Stimulated activated CD8-positive, alpha-beta memory T cell treated with anti-CD3 and anti-CD28 coated beads, Interleukin-4, amount 100 ng/mL, for 1 hour (primary cell): Measurements from ENCODE around the gene FCER2.
A peak's percentile ranks its signal among the peaks of the same experiment; 100 is the strongest.

Experiments used
- DNase-seq, 2 donors: peaks; one replicate each; pipeline ENCODE4 v3.0.0-alpha.2; 2020; ENCODE audit warnings: low read depth in 2 of 2, low spot score in 1 of 2

Gene FCER2

GRCh38 chr19:7734220-7735203, 32.6 kb upstream of the FCER2 start:
- DNase-seq, result no peak

DNA sequence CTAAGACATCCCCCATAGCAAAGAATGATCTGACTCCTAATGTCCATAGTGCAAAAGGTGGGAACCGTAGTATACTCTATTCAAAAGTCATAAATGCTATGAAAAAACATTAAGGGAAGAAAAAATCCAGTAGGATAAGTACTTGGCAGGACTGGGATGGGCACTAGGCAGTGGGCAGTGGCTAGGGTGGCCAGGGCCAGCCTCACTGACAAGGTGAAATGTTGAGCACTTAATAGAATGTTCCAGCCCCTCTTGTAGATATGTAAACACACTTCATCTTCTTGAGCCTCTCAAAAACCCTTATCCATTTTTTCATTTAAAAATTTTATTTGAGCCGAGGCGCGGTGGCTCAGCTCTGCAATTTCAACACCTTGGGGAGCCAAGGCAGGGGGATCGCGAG, 31.4 kb upstream of the FCER2 start:
- DNase-seq, result no peak

DNA sequence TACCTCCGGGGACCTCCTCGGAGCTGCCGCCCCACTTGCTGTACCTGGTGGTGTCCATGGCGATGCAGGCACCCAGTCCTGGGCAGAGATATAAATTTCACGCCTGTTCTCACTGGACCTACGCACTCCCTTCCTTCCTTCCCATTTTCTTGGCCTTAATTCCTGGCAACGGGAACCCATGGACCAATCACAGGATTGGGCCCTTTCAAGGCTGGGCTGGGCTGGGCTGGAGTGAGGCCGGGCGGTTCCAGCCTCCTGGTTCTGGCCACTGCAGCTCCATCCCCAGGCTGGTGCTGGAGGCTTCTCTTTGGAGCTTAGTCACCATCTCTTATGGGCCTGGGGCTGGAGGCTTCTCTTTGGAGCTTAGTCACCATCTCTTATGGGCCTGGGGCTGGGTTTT, 30.1 kb upstream of the FCER2 start, which contains the start of gene CLEC4G:
TSS of gene CLEC4G (minus strand) at position 66 of the 400 bp plus-strand sequence. CDS start at position 58, 8 bp downstream.
- DNase-seq, result no peak

DNA sequence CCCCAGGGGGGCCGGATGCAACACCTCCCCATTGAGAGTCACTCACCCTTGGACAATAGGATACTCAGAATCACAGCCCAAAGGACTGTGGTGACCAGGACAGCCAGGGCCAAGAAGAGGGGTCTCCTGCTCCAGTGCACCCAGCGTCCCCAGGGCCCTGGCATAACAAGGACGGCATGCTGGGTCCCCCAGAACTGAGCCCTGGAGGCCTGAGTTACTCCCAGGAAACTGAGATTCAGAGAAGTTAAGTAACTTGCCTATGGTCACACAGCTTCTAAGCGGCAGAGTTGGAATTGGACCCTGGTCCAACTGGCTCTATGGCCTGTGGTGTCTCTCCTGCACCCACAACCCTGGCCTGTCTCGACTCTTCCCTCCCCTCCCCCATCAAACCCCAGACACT, 29.7 kb upstream of the FCER2 start:
- DNase-seq, result no peak

GRCh38 chr19:7731218-7731595, 29.3 kb upstream of the FCER2 start:
- no peak for DNase-seq

DNA sequence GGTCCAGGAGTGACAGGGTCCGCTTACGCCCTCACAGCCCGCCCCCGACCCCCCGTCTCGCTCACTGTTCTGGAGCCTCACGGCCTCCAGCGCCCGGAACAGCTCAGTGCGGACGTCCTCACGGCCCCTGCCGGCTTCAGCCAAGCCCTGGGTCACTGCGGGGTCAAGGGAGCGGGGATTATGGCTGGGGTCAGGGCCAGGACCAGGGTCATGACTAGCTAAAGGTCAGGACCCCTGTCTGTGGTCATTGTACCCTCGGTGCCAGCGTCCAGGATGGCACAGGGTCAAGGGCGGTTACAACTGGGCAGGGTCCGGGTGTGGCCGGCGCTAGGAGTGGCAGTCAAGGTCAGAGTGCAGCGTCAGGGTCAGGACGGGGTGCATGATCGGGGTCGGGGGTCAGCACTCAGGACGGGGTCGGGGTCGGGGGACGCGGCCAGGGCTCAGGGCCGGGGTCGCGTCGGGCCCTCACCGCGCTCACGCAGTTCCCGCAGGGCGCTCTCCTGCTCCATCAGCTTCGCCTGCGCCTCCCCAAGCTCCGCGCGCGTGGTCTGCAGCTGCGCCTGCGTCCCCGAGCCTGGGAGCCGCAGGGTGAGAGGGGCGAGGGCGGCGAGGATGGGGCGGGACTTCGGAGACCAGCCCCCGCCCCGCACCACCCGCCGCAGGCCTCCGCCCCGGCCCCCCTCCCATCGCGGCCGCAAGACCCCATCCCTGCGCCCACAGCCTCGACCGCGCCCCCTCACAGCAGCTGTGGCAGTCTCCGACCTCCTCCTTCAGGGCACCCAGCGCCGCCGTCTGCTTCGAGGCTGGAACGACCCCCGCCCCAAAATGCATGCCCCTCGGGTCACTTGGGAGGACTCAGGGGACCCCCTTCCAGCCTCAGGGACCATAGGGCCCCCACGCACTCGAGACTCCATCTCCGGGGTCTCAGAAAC, 28.6 kb upstream of the FCER2 start:
- no peak for DNase-seq

GRCh38 chr19:7729831-7730285, 27.9 kb upstream of the FCER2 start:
- DNase-seq, result no peak

- DNase-seq, result no peak
Measured at GRCh38 chr19:7729211-7729610, 27.3 kb upstream of the FCER2 start.

- DNase-seq, result no peak
Measured at GRCh38 chr19:7725791-7726190, 23.9 kb upstream of the FCER2 start.

GRCh38 chr19:7722231-7722651, 20.3 kb upstream of the FCER2 start:
- no peak for DNase-seq

DNA sequence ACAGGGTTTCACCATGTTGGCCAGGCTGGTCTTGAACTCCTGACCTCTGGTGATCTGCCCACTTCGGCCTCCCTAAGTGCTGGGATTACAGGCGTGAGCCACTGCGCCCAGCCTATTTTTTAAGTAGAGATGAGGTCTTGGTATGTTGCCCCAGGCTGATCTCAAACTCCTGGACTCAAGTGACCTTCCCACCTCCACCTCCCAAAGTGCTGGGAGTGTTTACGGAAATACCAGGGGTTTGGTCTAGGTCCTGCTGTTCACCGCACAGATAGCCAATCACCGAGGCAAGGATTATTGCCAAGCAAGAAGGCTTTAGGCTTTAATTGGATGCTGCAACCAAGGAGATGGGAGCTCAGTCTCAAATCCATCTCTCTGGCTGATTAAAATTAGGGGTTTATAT, 18.4 kb upstream of the FCER2 start:
- no peak for DNase-seq

DNA sequence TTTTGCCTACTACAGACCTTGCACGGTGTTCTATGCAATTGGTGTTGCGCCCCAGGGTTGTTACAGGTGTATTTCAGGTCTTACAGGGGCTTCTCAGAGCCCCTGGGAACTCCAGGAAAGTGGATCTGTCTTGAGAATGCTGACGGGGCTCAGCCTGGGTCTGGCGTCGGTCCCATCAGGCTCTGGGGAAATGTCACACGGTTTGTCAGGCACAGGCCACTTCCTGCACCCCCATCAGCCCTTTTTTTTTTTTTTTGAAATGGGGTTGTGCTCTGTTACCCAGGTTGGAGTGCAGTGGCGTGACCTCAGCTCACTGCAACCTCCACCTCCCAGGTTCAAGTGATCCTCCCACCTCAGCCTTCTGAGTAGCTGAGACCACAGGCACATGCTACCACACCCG, 16.7 kb upstream of the FCER2 start:
- no peak for DNase-seq

GRCh38 chr19:7716762-7717161, 14.8 kb upstream of the FCER2 start:
- no peak for DNase-seq

DNA sequence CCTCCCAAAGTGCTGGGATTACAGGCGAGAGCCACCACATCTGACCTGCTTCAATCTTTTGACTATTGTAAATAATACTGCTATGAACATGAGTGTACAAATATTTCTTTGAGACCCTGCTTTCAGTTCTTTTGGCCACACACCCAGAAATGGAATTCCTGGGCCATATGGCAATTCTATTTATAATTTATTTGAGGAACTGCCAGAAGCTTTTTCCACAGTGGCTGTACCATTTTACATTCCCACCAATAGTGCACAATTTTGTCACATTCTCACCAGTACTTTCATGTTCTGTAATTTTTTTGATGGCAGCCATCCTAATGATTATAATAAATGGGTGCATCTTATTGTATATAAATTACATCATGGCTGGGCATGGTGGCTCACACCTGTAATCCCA, 13.7 kb upstream of the FCER2 start:
- no peak for DNase-seq

DNA sequence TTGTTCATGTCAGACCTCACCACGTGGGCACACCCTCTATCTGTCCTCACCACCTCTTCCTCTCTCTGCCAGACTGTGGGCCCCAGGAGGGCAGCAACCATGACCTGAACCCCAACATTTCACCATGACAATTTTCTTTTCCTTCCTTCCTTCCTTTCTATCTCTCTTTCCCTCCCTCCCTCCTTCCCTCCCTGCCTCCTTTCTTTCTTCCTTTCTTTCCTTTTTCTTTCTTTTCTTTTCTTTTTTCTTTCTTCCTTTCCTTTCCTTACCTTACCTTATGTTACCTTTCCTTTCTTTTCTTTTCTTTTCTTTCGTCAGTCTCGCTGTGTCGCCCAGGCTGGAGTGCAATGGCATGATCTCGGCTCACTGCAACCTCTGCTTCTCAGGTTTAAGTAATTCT, 8.7 kb upstream of the FCER2 start:
- no peak for DNase-seq

GRCh38 chr19:7709932-7710460, 8.1 kb upstream of the FCER2 start:
- DNase-seq, result no peak

DNA sequence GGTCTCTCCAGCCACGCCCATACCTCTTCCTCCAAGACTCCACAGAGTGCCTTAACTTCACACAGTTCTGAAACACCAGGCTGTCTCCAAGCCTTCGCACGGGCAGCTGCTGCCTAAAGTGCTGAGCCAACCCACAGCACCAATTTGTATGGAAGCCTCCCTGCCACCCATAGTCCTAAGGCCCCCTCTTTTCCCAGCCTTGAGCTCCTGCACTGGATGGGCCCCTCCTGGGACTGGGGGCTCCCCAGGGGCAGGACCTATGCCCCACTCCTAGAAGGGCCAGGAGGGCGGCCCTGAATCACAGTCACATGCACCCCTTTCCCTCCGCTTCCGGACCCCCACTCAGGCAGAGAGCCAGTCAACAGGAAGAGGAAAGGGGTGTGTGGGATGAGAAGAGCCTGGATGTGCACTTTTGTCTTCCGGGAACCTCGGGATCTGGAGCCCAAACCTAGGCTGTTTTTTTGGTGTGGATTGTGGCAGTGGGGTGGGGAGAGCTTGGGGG, 5.1 kb upstream of the FCER2 start:
- DNase-seq, result no peak

GRCh38 chr19:7706188-7706954, 4.4 kb upstream of the FCER2 start:
- no peak for DNase-seq

DNA sequence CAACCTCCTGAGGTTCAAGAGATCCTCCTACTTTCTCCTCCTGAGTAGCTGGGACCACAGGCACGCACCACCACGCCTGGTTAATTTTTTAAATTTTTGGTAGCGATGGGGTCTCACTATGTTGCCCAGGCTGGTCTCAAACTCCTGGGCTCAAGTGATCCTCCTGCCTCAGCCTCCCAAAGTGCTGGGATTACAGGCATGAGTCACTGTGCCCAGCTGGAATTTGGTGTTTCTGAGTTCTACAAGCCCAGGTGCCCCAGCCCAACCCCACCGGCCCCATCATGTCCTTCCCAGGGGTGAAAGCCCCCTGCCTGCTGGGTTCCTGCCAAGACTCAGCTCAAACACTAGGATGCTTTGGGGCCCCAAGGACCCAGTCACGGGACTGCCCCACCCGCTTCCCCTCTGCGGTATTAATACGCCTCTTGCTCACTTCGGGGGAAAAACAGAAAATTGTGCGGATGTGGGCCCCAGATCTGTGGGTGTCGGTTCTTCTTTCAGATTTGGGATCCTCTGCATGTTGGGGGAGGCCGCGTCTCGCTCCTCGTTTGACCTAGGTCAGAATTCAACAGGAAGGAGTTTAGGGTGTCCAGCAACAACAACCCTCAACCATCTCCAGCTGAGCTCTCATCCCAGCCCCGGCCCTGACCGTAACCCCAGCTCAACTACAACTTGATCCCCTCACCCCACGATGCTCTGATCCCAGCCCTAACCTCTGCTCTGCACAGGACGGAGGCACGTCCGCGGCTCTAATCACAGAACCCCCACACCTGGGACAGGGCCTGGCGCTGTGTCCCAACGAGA, 3.7 kb upstream of the FCER2 start:
- DNase-seq, result peak in 1 of 2 donors; percentile 64
